HCT116 (cell line): ENCODE measurements around the gene SIN3A. TPM values are rescaled to one million over a fixed set of nuclear protein-coding genes. Genes with fewer than 3 reads are reported as not detected.

Experiments
- ATAC-seq: fragments of 200-7000 bp; cut with Tn5 transposase; 2 replicates; pipeline ENCODE4 v1.9.1; 2020; ENCODE audit warnings: mild to moderate bottlenecking, moderate library complexity
- BruUV-seq: library from RNA; stranded (reverse); fragments of 400-500 nt; replicated peaks from 2 replicates; lab custom pipeline; 2021; lab: Mats Ljungman, UMichigan
- CTCF ChIA-PET: fragments of 300-600 bp; sonication (Branson Sonifier 250); formaldehyde crosslinking; loops from one replicate; lab custom pipeline; 2021; ENCODE audit warnings: antibody characterized with exemption; lab: Charles Lee
- POLR2A ChIA-PET: fragments of 300-600, 350-600 bp; sonication (Branson Sonifier 250); formaldehyde crosslinking; loops from one replicate; lab custom pipeline; 2021; ENCODE audit warnings: antibody characterized with exemption; lab: Charles Lee
- RAD21 ChIA-PET, 2 experiments: fragments of 300-600 bp; sonication (Branson Sonifier 250); formaldehyde crosslinking; loops; one replicate each; lab custom pipeline; 2023; ENCODE audit warnings: low total read pairs in 2 of 2; ENCODE audit not compliant: uncharacterized antibody in 2 of 2, unreplicated experiment in 2 of 2, low non-redundant PET in 1 of 2; lab: Charles Lee
- DNase-seq: peaks from one replicate; pipeline ENCODE4 v3.0.0-alpha.2; 2010; ENCODE audit warnings: low read depth, low spot score
- H2AFZ ChIP-seq: fragments of 200-600 bp; shearing (Covaris generic), sonication (generic); 2 replicates; pipeline ENCODE4 v1.6.1; 2017; ENCODE audit warnings: low read depth, mixed run types, mixed read lengths, antibody characterized with exemption, low read length; ENCODE audit not compliant: poor library complexity, severe bottlenecking
- H3K27ac ChIP-seq: 2 replicates; pipeline ENCODE4 v1.5.1; 2012; ENCODE audit warnings: low read depth, low read length
- H3K27me3 ChIP-seq: fragments of 200-600 bp; sonication (generic); 2 replicates; pipeline ENCODE4 v1.6.1; 2016; ENCODE audit warnings: mixed run types, low read length, mixed read lengths; ENCODE audit not compliant: insufficient read depth
- H3K36me3 ChIP-seq, 2 experiments: fragments of 200-500 bp in 1 of 2; fragments of 200-600 bp in 1 of 2; sonication (Bioruptor generic) in 1 of 2; sonication (generic) in 1 of 2; 2 replicates each; pipeline versions ENCODE4 v1.5.1 to v1.6.1; 2014 to 2016; ENCODE audit warnings: low read length in 2 of 2, inconsistent platforms in 1 of 2, mixed read lengths in 1 of 2, mixed run types in 1 of 2; ENCODE audit not compliant: insufficient read depth in 2 of 2, control insufficient read depth in 1 of 2
- H3K4me1 ChIP-seq, 2 experiments: fragments of 200-600 bp in 1 of 2; sonication (generic) in 1 of 2; 2 replicates each; pipeline versions ENCODE4 v1.5.1 to v1.6.1; 2012 to 2017; ENCODE audit warnings: low read length in 2 of 2, inconsistent platforms in 1 of 2, mild to moderate bottlenecking in 1 of 2, mixed read lengths in 1 of 2, mixed run types in 1 of 2, moderate library complexity in 1 of 2; ENCODE audit not compliant: insufficient read depth in 2 of 2, control insufficient read depth in 1 of 2
- H3K4me2 ChIP-seq: fragments of 200-600 bp; sonication (generic); 2 replicates; pipeline ENCODE4 v1.6.1; 2017; ENCODE audit warnings: mixed run types, low read length, mixed read lengths
- H3K4me3 ChIP-seq, 2 experiments: fragments of 200-600 bp in 1 of 2; sonication (generic) in 1 of 2; replicated peaks in 1 of 2; 2 replicates each; pipeline ENCODE4 v1.5.1; 2011 to 2016; ENCODE audit warnings: low read length in 2 of 2, control low read depth in 1 of 2, low read depth in 1 of 2, mild to moderate bottlenecking in 1 of 2, mixed read lengths in 1 of 2, mixed run types in 1 of 2
- H3K79me2 ChIP-seq: fragments of 200-600 bp; sonication (generic); 2 replicates; pipeline ENCODE4 v1.6.1; 2017; ENCODE audit warnings: mild to moderate bottlenecking, mixed run types, low read length, moderate library complexity, mixed read lengths; ENCODE audit not compliant: insufficient read depth
- H3K9ac ChIP-seq: fragments of 200-600 bp; sonication (generic); 2 replicates; pipeline ENCODE4 v1.6.1; 2016; ENCODE audit warnings: low read length, mixed read lengths
- H3K9me2 ChIP-seq: fragments of 200-600 bp; sonication (generic), shearing (Covaris generic); 2 replicates; pipeline ENCODE4 v1.6.1; 2017; ENCODE audit warnings: mixed run types, mild to moderate bottlenecking, moderate library complexity; ENCODE audit not compliant: insufficient read depth
- H3K9me3 ChIP-seq, 2 experiments: fragments of 200-500 bp in 1 of 2; fragments of 200-600 bp in 1 of 2; sonication (Bioruptor generic) in 1 of 2; sonication (generic) in 1 of 2; 2 replicates each; pipeline ENCODE4 v1.6.1; 2014 to 2017; ENCODE audit warnings: low read length in 2 of 2, mixed read lengths in 2 of 2, inconsistent platforms in 1 of 2, low read depth in 1 of 2, mild to moderate bottlenecking in 1 of 2, mixed run types in 1 of 2, moderate library complexity in 1 of 2; ENCODE audit not compliant: control insufficient read depth in 1 of 2, insufficient read depth in 1 of 2
- H4K20me1 ChIP-seq: fragments of 200-600 bp; sonication (generic), shearing (Covaris generic); 2 replicates; pipeline ENCODE4 v1.6.1; 2017; ENCODE audit warnings: mixed run types, mild to moderate bottlenecking, moderate library complexity; ENCODE audit not compliant: insufficient read depth
- CEBPB ChIP-seq: IDR thresholded peaks from 2 replicates; pipeline ENCODE4 v1.6.1; 2012; ENCODE audit warnings: low read depth
- ELF1 ChIP-seq: IDR thresholded peaks from 2 replicates; pipeline ENCODE4 v1.6.1; 2012; ENCODE audit warnings: low read depth, borderline replicate concordance
- EZH2 ChIP-seq: fragments of 200-600 bp; sonication (generic); IDR thresholded peaks from 2 replicates; pipeline ENCODE4 v1.6.1; 2017; ENCODE audit warnings: antibody characterized with exemption, mixed run types
- FOSL1 ChIP-seq: IDR thresholded peaks from 2 replicates; pipeline ENCODE4 v1.6.1; 2012; ENCODE audit warnings: low read depth
- JUND ChIP-seq: IDR thresholded peaks from 2 replicates; pipeline ENCODE4 v1.6.1; 2012
- POLR2A ChIP-seq: IDR thresholded peaks from 2 replicates; pipeline ENCODE4 v1.7.0; 2011; ENCODE audit warnings: borderline replicate concordance; ENCODE audit not compliant: insufficient read depth, insufficient read length; ENCODE audit errors: extremely low read depth
- POLR2AphosphoS5 ChIP-seq: IDR thresholded peaks from 2 replicates; pipeline ENCODE4 v1.6.1; 2011; ENCODE audit warnings: mild to moderate bottlenecking, low read depth, low read length, moderate library complexity
- SP1 ChIP-seq: IDR thresholded peaks from 2 replicates; pipeline ENCODE4 v1.6.1; 2012; ENCODE audit warnings: low read depth
- SRF ChIP-seq: IDR thresholded peaks from 2 replicates; pipeline ENCODE4 v1.6.1; 2012; ENCODE audit warnings: low read depth
- TCF7L2 ChIP-seq: IDR thresholded peaks from 2 replicates; pipeline ENCODE4 v1.7.0; 2011; ENCODE audit warnings: borderline replicate concordance, inconsistent platforms; ENCODE audit not compliant: insufficient read depth, insufficient read length; ENCODE audit errors: extremely low read depth
- YY1 ChIP-seq: IDR thresholded peaks from 2 replicates; pipeline ENCODE4 v1.6.1; 2011; ENCODE audit warnings: low read length, low read depth, moderate library complexity, mild to moderate bottlenecking; ENCODE audit not compliant: insufficient replicate concordance; ENCODE audit errors: extremely low read depth
- ZFX ChIP-seq: fragments of 450-650 bp; IDR thresholded peaks from 2 replicates; pipeline ENCODE4 v1.6.1; 2017
- ZNF274 ChIP-seq: fragments of 200-500 bp; sonication (Bioruptor generic); IDR thresholded peaks from 2 replicates; pipeline ENCODE4 v1.6.1; 2014; ENCODE audit warnings: mild to moderate bottlenecking, low read depth, low read length, inconsistent platforms
- intact Hi-C: fragments of 100-400 bp; cut with micrococcal nuclease; formaldehyde crosslinking; loops from 2 replicates; pipeline ENCODE4 v1.10.0; 2022
- total RNA-seq: library from RNA; stranded (reverse); gene quantifications from one replicate; pipeline ENCODE4 v1.2.1, GENCODE V29; 2021; ENCODE audit not compliant: unreplicated experiment
- TF ChIP-seq, protein P1 (sequence below): IDR thresholded peaks from 2 replicates; pipeline ENCODE4 v1.6.1; 2012
- TF ChIP-seq, protein P2 (sequence below): IDR thresholded peaks from 2 replicates; pipeline ENCODE4 v1.6.1; 2011; ENCODE audit warnings: mild to moderate bottlenecking, low read length, moderate library complexity; ENCODE audit not compliant: insufficient replicate concordance; ENCODE audit errors: extremely low read depth
- TF ChIP-seq, protein P3 (sequence below), 3 experiments: fragments of 200-600 bp in 1 of 3; sonication (generic) in 1 of 3; IDR thresholded peaks in 2 of 3; conservative IDR thresholded peaks in 1 of 3; 2 replicates each; pipeline ENCODE4 v1.5.1; 2012 to 2017; ENCODE audit warnings: low read depth in 2 of 3, low read length in 2 of 3, antibody characterized with exemption in 1 of 3, borderline replicate concordance in 1 of 3, control low read depth in 1 of 3, mild to moderate bottlenecking in 1 of 3, mixed read lengths in 1 of 3, mixed run types in 1 of 3, moderate library complexity in 1 of 3; ENCODE audit not compliant: insufficient read depth in 1 of 3

The SIN3A gene
- total RNA-seq, 1 experiment from 2014 or later, result 70.1 TPM

DNA sequence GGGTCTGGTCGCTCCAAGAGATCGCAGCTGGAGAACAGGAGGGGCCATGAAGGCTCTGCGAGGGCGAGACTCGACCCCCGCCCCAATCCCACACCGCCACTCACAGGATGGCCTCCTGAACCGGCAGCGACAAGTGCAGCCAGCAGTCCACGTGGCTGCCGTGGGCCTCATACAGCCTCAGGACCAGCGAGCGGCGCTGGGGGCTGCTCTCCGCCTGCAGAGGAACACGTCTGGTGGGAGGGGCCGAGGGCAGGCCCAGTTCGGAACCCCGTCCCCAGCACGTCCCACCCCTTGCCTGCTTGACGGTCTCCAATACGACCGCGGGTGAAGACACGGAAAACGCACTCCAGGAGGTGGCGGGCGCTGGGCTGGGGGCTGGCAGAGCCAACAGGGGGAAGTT is 95.5 kb downstream of the SIN3A start:
- no TSS peak for BruUV-seq
- Histone ChIP-seq H3K4me2 (no peak overlapping the region), H4K20me1 (no peaks in the 10 kb centered on the region), H3K27ac (no peak overlapping the region), H3K4me3 (no peak overlapping the region), H3K79me2 (no peaks in the 10 kb centered on the region), H3K36me3 (peaks cover 2 to 8% of the 10 kb centered on the region in 2 experiments; a peak in 3 of 4 replicates), H3K4me1 (no peaks in the 10 kb centered on the region), H3K9me2 (no peaks in the 10 kb centered on the region), H3K9ac (no peak overlapping the region), H3K9me3 (no peaks in the 10 kb centered on the region), H3K27me3 (no peaks in the 10 kb centered on the region), H2AFZ (no peak overlapping the region)
- DNase-seq (no peak), ATAC-seq (no peak)
- TF ChIP-seq EZH2 (no peak), TCF7L2 (no peak), CEBPB (no peak), FOSL1 (no peak), YY1 (no peak), POLR2A (no peak), ELF1 (no peak), SRF (no peak), ZFX (no peak), ZNF274 (no peak), POLR2AphosphoS5 (no peak), SP1 (no peak), JUND (no peak)
- TF ChIP-seq, protein P1, sequence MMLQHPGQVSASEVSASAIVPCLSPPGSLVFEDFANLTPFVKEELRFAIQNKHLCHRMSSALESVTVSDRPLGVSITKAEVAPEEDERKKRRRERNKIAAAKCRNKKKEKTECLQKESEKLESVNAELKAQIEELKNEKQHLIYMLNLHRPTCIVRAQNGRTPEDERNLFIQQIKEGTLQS, result no peak
- TF ChIP-seq, protein P2, sequence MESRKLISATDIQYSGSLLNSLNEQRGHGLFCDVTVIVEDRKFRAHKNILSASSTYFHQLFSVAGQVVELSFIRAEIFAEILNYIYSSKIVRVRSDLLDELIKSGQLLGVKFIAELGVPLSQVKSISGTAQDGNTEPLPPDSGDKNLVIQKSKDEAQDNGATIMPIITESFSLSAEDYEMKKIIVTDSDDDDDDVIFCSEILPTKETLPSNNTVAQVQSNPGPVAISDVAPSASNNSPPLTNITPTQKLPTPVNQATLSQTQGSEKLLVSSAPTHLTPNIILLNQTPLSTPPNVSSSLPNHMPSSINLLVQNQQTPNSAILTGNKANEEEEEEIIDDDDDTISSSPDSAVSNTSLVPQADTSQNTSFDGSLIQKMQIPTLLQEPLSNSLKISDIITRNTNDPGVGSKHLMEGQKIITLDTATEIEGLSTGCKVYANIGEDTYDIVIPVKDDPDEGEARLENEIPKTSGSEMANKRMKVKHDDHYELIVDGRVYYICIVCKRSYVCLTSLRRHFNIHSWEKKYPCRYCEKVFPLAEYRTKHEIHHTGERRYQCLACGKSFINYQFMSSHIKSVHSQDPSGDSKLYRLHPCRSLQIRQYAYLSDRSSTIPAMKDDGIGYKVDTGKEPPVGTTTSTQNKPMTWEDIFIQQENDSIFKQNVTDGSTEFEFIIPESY, result no peak
- TF ChIP-seq, protein P3, sequence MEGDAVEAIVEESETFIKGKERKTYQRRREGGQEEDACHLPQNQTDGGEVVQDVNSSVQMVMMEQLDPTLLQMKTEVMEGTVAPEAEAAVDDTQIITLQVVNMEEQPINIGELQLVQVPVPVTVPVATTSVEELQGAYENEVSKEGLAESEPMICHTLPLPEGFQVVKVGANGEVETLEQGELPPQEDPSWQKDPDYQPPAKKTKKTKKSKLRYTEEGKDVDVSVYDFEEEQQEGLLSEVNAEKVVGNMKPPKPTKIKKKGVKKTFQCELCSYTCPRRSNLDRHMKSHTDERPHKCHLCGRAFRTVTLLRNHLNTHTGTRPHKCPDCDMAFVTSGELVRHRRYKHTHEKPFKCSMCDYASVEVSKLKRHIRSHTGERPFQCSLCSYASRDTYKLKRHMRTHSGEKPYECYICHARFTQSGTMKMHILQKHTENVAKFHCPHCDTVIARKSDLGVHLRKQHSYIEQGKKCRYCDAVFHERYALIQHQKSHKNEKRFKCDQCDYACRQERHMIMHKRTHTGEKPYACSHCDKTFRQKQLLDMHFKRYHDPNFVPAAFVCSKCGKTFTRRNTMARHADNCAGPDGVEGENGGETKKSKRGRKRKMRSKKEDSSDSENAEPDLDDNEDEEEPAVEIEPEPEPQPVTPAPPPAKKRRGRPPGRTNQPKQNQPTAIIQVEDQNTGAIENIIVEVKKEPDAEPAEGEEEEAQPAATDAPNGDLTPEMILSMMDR (IDR thresholded peaks at IDR 0.05 in 2 of 3, conservative IDR thresholded peaks at IDR 0.05 in 1 of 3; ENCODE audit: borderline replicate concordance in 1 of 3, insufficient read depth in 1 of 3, low read depth in 2 of 3, low read length in 2 of 3), result no peak
- POLR2A ChIA-PET, result no interaction called here
- intact Hi-C loops, result no loop called here
- RAD21 ChIA-PET, result no interaction called here
- CTCF ChIA-PET, result interaction anchor here (0.6 kb wide), 1 partner anchor 12 kb away, joined by 3 read pairs; no protein-coding TSS in a partner anchor
